GM23338 (cell line): ENCODE results near the gene AP2B1. TPM values are rescaled to one million over a fixed set of nuclear protein-coding genes. Genes with fewer than 3 reads are reported as not detected.

Source experiments
- ATAC-seq: fragments of 200-7000 bp; cut with Tn5 transposase; 3 replicates; pipeline ENCODE4 v1.9.1; 2020
- DNase-seq: peaks from one replicate; pipeline ENCODE4 v3.0.0-alpha.2; 2015; ENCODE audit warnings: low spot score
- H2AFZ ChIP-seq: fragments of 200-600 bp; sonication (generic); 2 replicates; pipeline ENCODE4 v1.8.0; 2016; ENCODE audit warnings: antibody characterized with exemption, mild to moderate bottlenecking, moderate library complexity
- H3F3A ChIP-seq: fragments of 200-600 bp; sonication (generic); replicated peaks from 2 replicates; pipeline ENCODE4 v1.8.0; 2017; ENCODE audit warnings: antibody characterized with exemption, mixed run types, low read depth
- H3K27ac ChIP-seq: fragments of 200-600 bp; sonication (generic); 2 replicates; pipeline ENCODE4 v1.6.1; 2016; ENCODE audit warnings: low read depth
- H3K27me3 ChIP-seq: fragments of 200-600 bp; sonication (generic); 2 replicates; pipeline ENCODE4 v1.8.0; 2016; ENCODE audit warnings: mild to moderate bottlenecking, mixed run types, moderate library complexity; ENCODE audit not compliant: insufficient read depth
- H3K36me3 ChIP-seq: fragments of 200-600 bp; sonication (generic); 2 replicates; pipeline ENCODE4 v1.8.0; 2016; ENCODE audit warnings: mild to moderate bottlenecking; ENCODE audit not compliant: insufficient read depth
- H3K4me1 ChIP-seq: fragments of 200-600 bp; sonication (generic); 2 replicates; pipeline ENCODE4 v1.8.0; 2016; ENCODE audit warnings: mild to moderate bottlenecking, moderate library complexity; ENCODE audit not compliant: insufficient read depth
- H3K4me2 ChIP-seq: fragments of 200-600 bp; sonication (generic); 2 replicates; pipeline ENCODE4 v1.7.1; 2017; ENCODE audit warnings: mixed run types
- H3K4me3 ChIP-seq: fragments of 200-600 bp; sonication (generic); 2 replicates; pipeline ENCODE4 v1.6.1; 2016; ENCODE audit warnings: mixed run types
- H3K79me2 ChIP-seq: fragments of 200-600 bp; sonication (generic); replicated peaks from 2 replicates; pipeline ENCODE4 v1.8.0; 2017; ENCODE audit warnings: mild to moderate bottlenecking; ENCODE audit not compliant: insufficient read depth
- H3K9me2 ChIP-seq: fragments of 200-600 bp; sonication (generic); 2 replicates; pipeline ENCODE4 v1.8.0; 2017; ENCODE audit not compliant: insufficient read depth
- H4K20me1 ChIP-seq: fragments of 200-600 bp; sonication (generic); replicated peaks from 2 replicates; pipeline ENCODE4 v1.8.0; 2017; ENCODE audit warnings: mild to moderate bottlenecking; ENCODE audit not compliant: insufficient read depth
- H3K27ac Mint-ChIP-seq: 2 replicates; pipeline ENCODE4 v1.8.0; 2020; ENCODE audit warnings: inconsistent platforms, mild to moderate bottlenecking, moderate library complexity, mixed read lengths
- H3K27me3 Mint-ChIP-seq: 3 replicates; pipeline ENCODE4 v1.8.0; 2022; ENCODE audit warnings: low read depth, mild to moderate bottlenecking, moderate library complexity, mixed read lengths, inconsistent platforms; ENCODE audit not compliant: insufficient read depth, poor library complexity
- H3K36me3 Mint-ChIP-seq: 3 replicates; pipeline ENCODE4 v1.8.0; 2021; ENCODE audit warnings: low read depth, mild to moderate bottlenecking, inconsistent platforms, moderate library complexity, mixed read lengths
- H3K4me1 Mint-ChIP-seq: 3 replicates; pipeline ENCODE4 v1.8.0; 2020; ENCODE audit warnings: mild to moderate bottlenecking, inconsistent platforms, mixed read lengths
- H3K4me3 Mint-ChIP-seq: 3 replicates; pipeline ENCODE4 v1.8.0; 2021; ENCODE audit warnings: moderate library complexity, mild to moderate bottlenecking, inconsistent platforms, mixed read lengths
- H3K9me3 Mint-ChIP-seq: 3 replicates; pipeline ENCODE4 v1.8.0; 2020; ENCODE audit warnings: moderate library complexity, mild to moderate bottlenecking, inconsistent platforms, mixed read lengths
- CREB1 ChIP-seq: fragments of 250-450 bp; sonication (Bioruptor Pico); IDR thresholded peaks from 2 replicates; pipeline ENCODE4 v1.5.0; 2020; ENCODE audit warnings: low read depth, mild to moderate bottlenecking, moderate library complexity
- EZH2 ChIP-seq: fragments of 200-600 bp; sonication (generic); IDR thresholded peaks from one replicate; pipeline ENCODE4 v1.8.0; 2017; ENCODE audit warnings: antibody characterized with exemption, mild to moderate bottlenecking, low read depth; ENCODE audit not compliant: unreplicated experiment
- EZH2phosphoT487 ChIP-seq: fragments of 200-600 bp; sonication (generic); IDR thresholded peaks from one replicate; pipeline ENCODE4 v1.8.1; 2018; ENCODE audit warnings: antibody characterized with exemption; ENCODE audit not compliant: unreplicated experiment
- JUNB ChIP-seq: IDR thresholded peaks from one replicate; pipeline ENCODE4 v1.6.1; 2016; ENCODE audit warnings: antibody characterized with exemption; ENCODE audit not compliant: unreplicated experiment
- NANOG ChIP-seq: IDR thresholded peaks from 2 replicates; pipeline ENCODE4 v1.6.1; 2016; ENCODE audit warnings: antibody characterized with exemption, borderline replicate concordance
- STAT1 ChIP-seq: IDR thresholded peaks from one replicate; pipeline ENCODE4 v1.6.1; 2016; ENCODE audit warnings: antibody characterized with exemption; ENCODE audit not compliant: unreplicated experiment
- ZNF114 ChIP-seq: fragments of 250-450 bp; sonication (Bioruptor Pico); IDR thresholded peaks from 2 replicates; pipeline ENCODE4 v1.5.0; 2020; ENCODE audit warnings: mild to moderate bottlenecking, moderate library complexity
- ZNF331 ChIP-seq: fragments of 250-450 bp; sonication (Bioruptor Pico); IDR thresholded peaks from 2 replicates; pipeline ENCODE4 v1.5.0; 2020; ENCODE audit warnings: low read depth, mild to moderate bottlenecking, moderate library complexity
- polyA plus RNA-seq: library from polyadenylated mRNA; unstranded; fragments of >200 nt; fragmentation: Nextera tagmentation; extraction: Ambion mirVana; gene quantifications from 2 replicates; pipeline ENCODE4 v1.2.1, GENCODE V29; 2016
- total RNA-seq: library from RNA; depleted of rRNA; stranded (reverse); fragments of >200 nt; shearing (Covaris generic); gene quantifications from 2 replicates; pipeline ENCODE4 v1.2.3, GENCODE V29; 2014
- TF ChIP-seq, protein P1 (sequence below): IDR thresholded peaks from one replicate; pipeline ENCODE4 v1.6.1; 2018; ENCODE audit warnings: antibody characterized with exemption; ENCODE audit not compliant: unreplicated experiment
- TF ChIP-seq, protein P2 (sequence below), 2 experiments: fragments of 200-600 bp in 1 of 2; sonication (generic) in 1 of 2; conservative IDR thresholded peaks; 2 replicates each; pipeline versions ENCODE4 v1.5.1 to v1.6.1; 2016 to 2017; ENCODE audit warnings: antibody characterized with exemption in 2 of 2, low read depth in 2 of 2, mild to moderate bottlenecking in 2 of 2, moderate library complexity in 1 of 2
- TF ChIP-seq, protein P3 (sequence below): IDR thresholded peaks from 2 replicates; pipeline ENCODE4 v1.6.1; 2016; ENCODE audit warnings: antibody characterized with exemption
- TF ChIP-seq, protein P4 (sequence below): fragments of 250-450 bp; sonication (Bioruptor Pico); IDR thresholded peaks from 2 replicates; pipeline ENCODE4 v1.5.0; 2020; ENCODE audit warnings: mild to moderate bottlenecking, moderate library complexity

The AP2B1 gene
- total and polyA plus RNA-seq, 2 experiments from 2014 or later = 89.7 to 144 TPM

DNA sequence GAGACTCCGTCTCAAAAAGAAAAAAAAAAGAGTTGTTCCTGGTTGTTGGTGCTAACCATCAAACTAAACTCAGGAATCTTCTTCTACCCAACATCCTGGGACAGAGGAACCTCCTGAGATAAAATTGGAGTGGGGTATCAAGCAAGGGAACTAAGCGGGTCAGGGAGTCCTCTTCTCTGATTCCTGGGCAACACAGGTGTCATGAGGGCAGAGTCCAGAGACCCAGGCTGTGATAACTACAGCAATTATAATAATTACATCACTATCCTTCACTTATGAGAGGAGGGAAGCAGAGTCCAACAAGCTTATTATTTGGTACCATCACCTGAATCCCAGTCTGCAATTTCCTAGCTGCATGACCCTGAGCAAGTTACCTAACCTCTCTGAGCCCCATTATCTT is 181.7 kb downstream of the AP2B1 start:
- Histone ChIP-seq H3K27ac (no peak overlapping the region), H3K9me2 (no peaks in the 10 kb centered on the region), H3K27me3 (no peaks in the 10 kb centered on the region), H3K36me3 (no peaks in the 10 kb centered on the region), H2AFZ (no peak overlapping the region), H3K4me1 (peaks cover 10% of the 10 kb centered on the region; the same call in 1 of the 2 replicates), H3K4me3 (no peak overlapping the region), H3K4me2 (no peak overlapping the region), H3K79me2 (no peaks in the 10 kb centered on the region), H4K20me1 (no peaks in the 10 kb centered on the region), H3F3A (peaks cover 4% of the 10 kb centered on the region; the same call in 1 of the 2 replicates)
- Mint-ChIP-seq H3K27ac (no peak overlapping the region), H3K36me3 (no peaks in the 10 kb centered on the region), H3K4me1 (peaks cover 33% of the 10 kb centered on the region), H3K9me3 (no peaks in the 10 kb centered on the region; the same call in 1 of the 3 replicates), H3K27me3 (peaks cover 6% of the 10 kb centered on the region), H3K4me3 (no peak overlapping the region)
- DNase-seq (no peak), ATAC-seq (no peak)
- no peak for TF ChIP-seq NANOG
- TF ChIP-seq, protein P1, sequence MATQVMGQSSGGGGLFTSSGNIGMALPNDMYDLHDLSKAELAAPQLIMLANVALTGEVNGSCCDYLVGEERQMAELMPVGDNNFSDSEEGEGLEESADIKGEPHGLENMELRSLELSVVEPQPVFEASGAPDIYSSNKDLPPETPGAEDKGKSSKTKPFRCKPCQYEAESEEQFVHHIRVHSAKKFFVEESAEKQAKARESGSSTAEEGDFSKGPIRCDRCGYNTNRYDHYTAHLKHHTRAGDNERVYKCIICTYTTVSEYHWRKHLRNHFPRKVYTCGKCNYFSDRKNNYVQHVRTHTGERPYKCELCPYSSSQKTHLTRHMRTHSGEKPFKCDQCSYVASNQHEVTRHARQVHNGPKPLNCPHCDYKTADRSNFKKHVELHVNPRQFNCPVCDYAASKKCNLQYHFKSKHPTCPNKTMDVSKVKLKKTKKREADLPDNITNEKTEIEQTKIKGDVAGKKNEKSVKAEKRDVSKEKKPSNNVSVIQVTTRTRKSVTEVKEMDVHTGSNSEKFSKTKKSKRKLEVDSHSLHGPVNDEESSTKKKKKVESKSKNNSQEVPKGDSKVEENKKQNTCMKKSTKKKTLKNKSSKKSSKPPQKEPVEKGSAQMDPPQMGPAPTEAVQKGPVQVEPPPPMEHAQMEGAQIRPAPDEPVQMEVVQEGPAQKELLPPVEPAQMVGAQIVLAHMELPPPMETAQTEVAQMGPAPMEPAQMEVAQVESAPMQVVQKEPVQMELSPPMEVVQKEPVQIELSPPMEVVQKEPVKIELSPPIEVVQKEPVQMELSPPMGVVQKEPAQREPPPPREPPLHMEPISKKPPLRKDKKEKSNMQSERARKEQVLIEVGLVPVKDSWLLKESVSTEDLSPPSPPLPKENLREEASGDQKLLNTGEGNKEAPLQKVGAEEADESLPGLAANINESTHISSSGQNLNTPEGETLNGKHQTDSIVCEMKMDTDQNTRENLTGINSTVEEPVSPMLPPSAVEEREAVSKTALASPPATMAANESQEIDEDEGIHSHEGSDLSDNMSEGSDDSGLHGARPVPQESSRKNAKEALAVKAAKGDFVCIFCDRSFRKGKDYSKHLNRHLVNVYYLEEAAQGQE = no peak
- TF ChIP-seq, protein P2, sequence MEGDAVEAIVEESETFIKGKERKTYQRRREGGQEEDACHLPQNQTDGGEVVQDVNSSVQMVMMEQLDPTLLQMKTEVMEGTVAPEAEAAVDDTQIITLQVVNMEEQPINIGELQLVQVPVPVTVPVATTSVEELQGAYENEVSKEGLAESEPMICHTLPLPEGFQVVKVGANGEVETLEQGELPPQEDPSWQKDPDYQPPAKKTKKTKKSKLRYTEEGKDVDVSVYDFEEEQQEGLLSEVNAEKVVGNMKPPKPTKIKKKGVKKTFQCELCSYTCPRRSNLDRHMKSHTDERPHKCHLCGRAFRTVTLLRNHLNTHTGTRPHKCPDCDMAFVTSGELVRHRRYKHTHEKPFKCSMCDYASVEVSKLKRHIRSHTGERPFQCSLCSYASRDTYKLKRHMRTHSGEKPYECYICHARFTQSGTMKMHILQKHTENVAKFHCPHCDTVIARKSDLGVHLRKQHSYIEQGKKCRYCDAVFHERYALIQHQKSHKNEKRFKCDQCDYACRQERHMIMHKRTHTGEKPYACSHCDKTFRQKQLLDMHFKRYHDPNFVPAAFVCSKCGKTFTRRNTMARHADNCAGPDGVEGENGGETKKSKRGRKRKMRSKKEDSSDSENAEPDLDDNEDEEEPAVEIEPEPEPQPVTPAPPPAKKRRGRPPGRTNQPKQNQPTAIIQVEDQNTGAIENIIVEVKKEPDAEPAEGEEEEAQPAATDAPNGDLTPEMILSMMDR (conservative IDR thresholded peaks at IDR 0.05; ENCODE audit: low read depth in 2 of 2) = no peak
- no peak for TF ChIP-seq CREB1 (CRISPR knock-in tag)
- no peak for TF ChIP-seq ZNF114
- TF ChIP-seq, protein P3, sequence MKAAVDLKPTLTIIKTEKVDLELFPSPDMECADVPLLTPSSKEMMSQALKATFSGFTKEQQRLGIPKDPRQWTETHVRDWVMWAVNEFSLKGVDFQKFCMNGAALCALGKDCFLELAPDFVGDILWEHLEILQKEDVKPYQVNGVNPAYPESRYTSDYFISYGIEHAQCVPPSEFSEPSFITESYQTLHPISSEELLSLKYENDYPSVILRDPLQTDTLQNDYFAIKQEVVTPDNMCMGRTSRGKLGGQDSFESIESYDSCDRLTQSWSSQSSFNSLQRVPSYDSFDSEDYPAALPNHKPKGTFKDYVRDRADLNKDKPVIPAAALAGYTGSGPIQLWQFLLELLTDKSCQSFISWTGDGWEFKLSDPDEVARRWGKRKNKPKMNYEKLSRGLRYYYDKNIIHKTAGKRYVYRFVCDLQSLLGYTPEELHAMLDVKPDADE = no peak
- TF ChIP-seq STAT1 = no peak
- TF ChIP-seq, protein P4, sequence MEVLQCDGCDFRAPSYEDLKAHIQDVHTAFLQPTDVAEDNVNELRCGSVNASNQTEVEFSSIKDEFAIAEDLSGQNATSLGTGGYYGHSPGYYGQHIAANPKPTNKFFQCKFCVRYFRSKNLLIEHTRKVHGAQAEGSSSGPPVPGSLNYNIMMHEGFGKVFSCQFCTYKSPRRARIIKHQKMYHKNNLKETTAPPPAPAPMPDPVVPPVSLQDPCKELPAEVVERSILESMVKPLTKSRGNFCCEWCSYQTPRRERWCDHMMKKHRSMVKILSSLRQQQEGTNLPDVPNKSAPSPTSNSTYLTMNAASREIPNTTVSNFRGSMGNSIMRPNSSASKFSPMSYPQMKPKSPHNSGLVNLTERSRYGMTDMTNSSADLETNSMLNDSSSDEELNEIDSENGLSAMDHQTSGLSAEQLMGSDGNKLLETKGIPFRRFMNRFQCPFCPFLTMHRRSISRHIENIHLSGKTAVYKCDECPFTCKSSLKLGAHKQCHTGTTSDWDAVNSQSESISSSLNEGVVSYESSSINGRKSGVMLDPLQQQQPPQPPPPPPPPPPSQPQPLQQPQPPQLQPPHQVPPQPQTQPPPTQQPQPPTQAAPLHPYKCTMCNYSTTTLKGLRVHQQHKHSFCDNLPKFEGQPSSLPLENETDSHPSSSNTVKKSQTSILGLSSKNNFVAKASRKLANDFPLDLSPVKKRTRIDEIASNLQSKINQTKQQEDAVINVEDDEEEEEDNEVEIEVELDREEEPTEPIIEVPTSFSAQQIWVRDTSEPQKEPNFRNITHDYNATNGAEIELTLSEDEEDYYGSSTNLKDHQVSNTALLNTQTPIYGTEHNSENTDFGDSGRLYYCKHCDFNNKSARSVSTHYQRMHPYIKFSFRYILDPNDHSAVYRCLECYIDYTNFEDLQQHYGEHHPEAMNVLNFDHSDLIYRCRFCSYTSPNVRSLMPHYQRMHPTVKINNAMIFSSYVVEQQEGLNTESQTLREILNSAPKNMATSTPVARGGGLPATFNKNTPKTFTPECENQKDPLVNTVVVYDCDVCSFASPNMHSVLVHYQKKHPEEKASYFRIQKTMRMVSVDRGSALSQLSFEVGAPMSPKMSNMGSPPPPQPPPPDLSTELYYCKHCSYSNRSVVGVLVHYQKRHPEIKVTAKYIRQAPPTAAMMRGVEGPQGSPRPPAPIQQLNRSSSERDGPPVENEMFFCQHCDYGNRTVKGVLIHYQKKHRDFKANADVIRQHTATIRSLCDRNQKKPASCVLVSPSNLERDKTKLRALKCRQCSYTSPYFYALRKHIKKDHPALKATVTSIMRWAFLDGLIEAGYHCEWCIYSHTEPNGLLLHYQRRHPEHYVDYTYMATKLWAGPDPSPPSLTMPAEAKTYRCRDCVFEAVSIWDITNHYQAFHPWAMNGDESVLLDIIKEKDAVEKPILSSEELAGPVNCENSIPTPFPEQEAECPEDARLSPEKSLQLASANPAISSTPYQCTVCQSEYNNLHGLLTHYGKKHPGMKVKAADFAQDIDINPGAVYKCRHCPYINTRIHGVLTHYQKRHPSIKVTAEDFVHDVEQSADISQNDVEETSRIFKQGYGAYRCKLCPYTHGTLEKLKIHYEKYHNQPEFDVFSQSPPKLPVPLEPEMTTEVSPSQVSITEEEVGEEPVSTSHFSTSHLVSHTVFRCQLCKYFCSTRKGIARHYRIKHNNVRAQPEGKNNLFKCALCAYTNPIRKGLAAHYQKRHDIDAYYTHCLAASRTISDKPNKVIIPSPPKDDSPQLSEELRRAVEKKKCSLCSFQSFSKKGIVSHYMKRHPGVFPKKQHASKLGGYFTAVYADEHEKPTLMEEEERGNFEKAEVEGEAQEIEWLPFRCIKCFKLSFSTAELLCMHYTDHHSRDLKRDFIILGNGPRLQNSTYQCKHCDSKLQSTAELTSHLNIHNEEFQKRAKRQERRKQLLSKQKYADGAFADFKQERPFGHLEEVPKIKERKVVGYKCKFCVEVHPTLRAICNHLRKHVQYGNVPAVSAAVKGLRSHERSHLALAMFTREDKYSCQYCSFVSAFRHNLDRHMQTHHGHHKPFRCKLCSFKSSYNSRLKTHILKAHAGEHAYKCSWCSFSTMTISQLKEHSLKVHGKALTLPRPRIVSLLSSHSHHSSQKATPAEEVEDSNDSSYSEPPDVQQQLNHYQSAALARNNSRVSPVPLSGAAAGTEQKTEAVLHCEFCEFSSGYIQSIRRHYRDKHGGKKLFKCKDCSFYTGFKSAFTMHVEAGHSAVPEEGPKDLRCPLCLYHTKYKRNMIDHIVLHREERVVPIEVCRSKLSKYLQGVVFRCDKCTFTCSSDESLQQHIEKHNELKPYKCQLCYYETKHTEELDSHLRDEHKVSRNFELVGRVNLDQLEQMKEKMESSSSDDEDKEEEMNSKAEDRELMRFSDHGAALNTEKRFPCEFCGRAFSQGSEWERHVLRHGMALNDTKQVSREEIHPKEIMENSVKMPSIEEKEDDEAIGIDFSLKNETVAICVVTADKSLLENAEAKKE (CRISPR knock-in tag) = no peak
- no peak for TF ChIP-seq EZH2phosphoT487
- TF ChIP-seq JUNB = no peak
- no peak for TF ChIP-seq ZNF331
- no peak for TF ChIP-seq EZH2
